NCI-H2029 (cell line): ENCODE results near the gene FBRS.

ENCODE experiments used
- DNase-seq: peaks from one replicate; lab custom pipeline; 2025; lab: John Stamatoyannopoulos, UW

Gene FBRS

GRCh38 chr16:30644334-30644830 lies 13.8 kb upstream of the FBRS start:
- DNase-seq = peak; percentile 10

- DNase-seq = no peak
Measured at GRCh38 chr16:30645727-30646126, 12.5 kb upstream of the FBRS start.

GRCh38 chr16:30647274-30647571 lies 11.0 kb upstream of the FBRS start:
- no peak for DNase-seq

- DNase-seq = no peak
Measured at GRCh38 chr16:30649725-30650368, 8.4 kb upstream of the FBRS start.

- DNase-seq = peak; percentile 99
Measured at GRCh38 chr16:30650369-30651123, 7.7 kb upstream of the FBRS start, which contains the start of gene PRR14. TSS of gene PRR14 (plus strand) at chr16:30650960. CDS start at chr16:30651646, 686 bp downstream.

GRCh38 chr16:30651124-30652004 lies 6.9 kb upstream of the FBRS start:
- DNase-seq = peak; percentile 33

- DNase-seq = no peak
Measured at GRCh38 chr16:30652005-30652296, 6.3 kb upstream of the FBRS start.

GRCh38 chr16:30652718-30653117 lies 5.5 kb upstream of the FBRS start:
- no peak for DNase-seq

GRCh38 chr16:30654856-30655255 lies 3.4 kb upstream of the FBRS start:
- DNase-seq = no peak

GRCh38 chr16:30655815-30656347 lies 2.4 kb upstream of the FBRS start:
- DNase-seq = no peak

- no peak for DNase-seq
Measured at GRCh38 chr16:30656388-30656787, 1.8 kb upstream of the FBRS start.

GRCh38 chr16:30656974-30657865 lies 1.0 kb upstream of the FBRS start:
- peak; percentile 73 for DNase-seq

GRCh38 chr16:30658731-30659506 lies 688 bp downstream of the FBRS start:
- peak; percentile 95 for DNase-seq

GRCh38 chr16:30659507-30660423 lies 1.5 kb downstream of the FBRS start:
- DNase-seq = no peak

GRCh38 chr16:30660424-30661261 lies 2.4 kb downstream of the FBRS start:
- no peak for DNase-seq

GRCh38 chr16:30662449-30662848 lies 4.2 kb downstream of the FBRS start:
- no peak for DNase-seq

GRCh38 chr16:30663038-30663437 lies 4.8 kb downstream of the FBRS start:
- no peak for DNase-seq

GRCh38 chr16:30663820-30664219 lies 5.6 kb downstream of the FBRS start:
- no peak for DNase-seq
